GM19238 (cell line): ENCODE data around the gene AUTS2.

ENCODE experiments used
- DNase-seq: peaks from one replicate; pipeline ENCODE4 v3.0.0; 2011; ENCODE audit warnings: low spot score; ENCODE audit not compliant: insufficient read length

AUTS2 gene

GRCh38 chr7:70698219-70698832, 1100.1 kb downstream of the AUTS2 start:
- DNase-seq: peak; percentile 25

DNA sequence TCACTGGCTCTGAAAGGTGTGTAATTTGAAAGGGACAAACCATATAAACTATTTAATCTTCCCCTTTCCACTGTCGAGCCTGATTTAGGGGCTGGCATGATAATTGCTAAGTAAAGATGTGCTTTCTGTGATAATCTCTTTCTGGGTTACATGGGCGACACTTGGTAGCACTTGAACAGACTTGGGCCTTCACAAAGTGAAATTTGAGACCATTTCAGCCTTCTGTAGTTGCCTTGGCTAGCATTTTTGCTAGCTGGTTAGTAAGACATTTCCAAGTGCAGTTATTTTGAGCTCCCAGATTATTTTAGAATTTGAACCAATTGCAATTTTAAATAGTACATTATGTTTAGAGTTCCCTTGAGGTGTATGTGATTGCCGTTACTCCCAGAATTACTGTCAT, 1101.0 kb downstream of the AUTS2 start:
- DNase-seq: no peak

DNA sequence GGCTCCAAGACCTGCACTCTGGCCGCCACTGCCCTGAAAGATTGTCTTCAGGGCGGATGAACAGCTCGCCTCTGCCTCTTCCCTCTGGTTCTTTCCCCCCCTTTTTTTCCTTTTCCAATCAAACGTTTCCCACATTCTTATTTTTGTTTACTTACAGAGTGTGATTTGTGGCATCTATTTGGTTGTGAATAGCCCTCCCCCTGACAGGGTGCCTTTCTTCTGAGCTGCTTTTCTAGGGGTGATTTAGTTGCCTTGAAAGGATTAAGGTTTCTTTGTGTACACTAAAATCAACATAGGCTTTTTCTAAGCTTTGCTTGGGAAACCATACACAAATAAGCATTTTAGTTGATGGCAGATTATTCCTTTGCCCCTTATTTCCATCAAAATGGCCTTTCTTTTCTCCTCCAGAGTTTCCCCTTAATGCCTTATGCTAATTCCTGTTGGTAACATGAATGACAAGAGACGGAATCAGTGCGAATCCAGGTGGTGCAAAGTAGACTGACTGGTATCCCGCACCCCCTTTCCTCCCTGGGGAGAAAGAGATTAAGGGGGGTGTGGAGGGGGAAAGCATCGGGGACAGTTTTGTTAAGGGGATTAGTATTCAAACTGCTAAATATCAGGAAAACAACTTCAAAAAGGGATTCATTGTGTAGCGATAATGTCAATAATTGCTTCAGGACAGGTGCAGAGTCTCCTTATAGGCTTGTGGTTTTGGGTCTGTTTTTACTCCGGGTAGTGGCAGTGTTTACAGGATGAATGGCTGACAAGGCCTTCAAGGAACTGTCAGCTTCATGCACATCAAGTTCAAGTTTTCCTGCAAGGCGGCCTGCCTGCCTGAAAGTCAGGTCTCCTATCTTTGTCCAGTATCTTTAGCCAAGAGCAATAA, 1102.0 kb downstream of the AUTS2 start:
- DNase-seq: no peak

- no peak for DNase-seq
Observed at GRCh38 chr7:70700941-70701425, 1102.7 kb downstream of the AUTS2 start.

GRCh38 chr7:70701477-70701876, 1103.2 kb downstream of the AUTS2 start:
- DNase-seq: no peak

DNA sequence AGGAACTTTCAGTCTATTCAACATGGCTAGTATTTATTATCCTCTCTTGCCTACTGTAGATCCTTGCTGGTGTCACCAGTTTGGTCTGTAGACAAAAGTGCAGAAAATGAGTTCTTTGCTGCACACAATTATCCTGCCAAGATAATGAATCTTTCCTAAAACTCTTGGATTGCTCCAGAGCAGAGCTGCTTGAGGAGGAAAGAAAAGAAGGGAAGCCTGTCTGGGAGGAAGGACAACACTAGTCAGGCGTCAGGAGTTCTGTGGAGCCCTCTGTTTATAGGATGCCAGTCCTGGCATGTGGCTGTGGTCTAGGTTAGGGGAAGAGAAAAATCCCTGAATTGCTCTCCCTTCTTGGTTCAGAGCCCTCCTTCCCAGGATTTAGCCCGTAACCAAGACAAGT, 1103.7 kb downstream of the AUTS2 start:
- no peak for DNase-seq

- no peak for DNase-seq
Observed at GRCh38 chr7:70703785-70704184, 1105.5 kb downstream of the AUTS2 start.

DNA sequence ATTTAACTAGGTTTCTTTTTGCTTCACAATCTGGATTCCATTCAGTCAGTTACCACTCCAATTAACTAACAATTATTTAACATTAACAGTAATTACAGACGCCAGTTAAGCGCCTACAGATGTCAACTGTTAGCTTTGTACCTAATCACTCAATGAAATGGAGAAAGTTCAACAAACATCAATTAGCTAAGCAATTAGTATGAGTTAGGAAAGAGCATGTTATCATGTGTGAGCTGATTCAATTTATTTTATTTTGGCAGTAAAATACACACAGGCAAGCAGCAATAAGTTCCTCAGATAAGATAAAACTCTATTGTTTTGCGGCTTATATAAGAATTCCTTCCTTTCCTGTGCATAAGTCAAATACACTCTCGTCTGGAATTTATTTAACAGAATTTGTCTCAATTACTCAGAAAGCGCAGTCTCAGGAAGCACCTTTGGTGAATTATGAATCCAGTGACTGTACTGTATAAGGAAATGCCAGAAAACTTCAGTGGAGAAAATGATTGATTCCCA, 1106.6 kb downstream of the AUTS2 start:
- no peak for DNase-seq

GRCh38 chr7:70706204-70706603, 1107.9 kb downstream of the AUTS2 start:
- no peak for DNase-seq

- DNase-seq: no peak
Observed at GRCh38 chr7:70706698-70707097, 1108.4 kb downstream of the AUTS2 start.

DNA sequence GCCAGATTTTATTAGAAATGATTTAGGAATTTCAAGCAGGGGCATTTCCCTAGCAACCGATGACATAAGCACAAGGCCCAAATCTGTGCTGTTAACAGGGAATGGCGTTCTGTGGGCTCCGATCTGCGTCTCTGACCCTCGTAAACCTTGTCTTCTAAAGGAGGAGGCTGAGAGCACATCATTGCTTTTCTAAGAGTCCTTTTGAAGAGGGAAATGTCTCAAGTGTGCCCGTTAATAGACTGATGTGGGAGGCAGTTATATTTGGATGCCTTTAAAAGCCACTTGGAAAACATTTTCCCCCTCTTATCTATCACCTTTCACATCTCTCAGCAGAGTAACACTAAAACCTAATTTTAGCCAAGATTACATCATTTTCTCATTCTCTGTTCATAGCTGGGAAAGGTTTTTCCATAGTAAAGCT, 1109.6 kb downstream of the AUTS2 start:
- no peak for DNase-seq

GRCh38 chr7:70710011-70710480, 1111.8 kb downstream of the AUTS2 start:
- DNase-seq: no peak

- DNase-seq: no peak
Observed at GRCh38 chr7:70710651-70711050, 1112.4 kb downstream of the AUTS2 start.

DNA sequence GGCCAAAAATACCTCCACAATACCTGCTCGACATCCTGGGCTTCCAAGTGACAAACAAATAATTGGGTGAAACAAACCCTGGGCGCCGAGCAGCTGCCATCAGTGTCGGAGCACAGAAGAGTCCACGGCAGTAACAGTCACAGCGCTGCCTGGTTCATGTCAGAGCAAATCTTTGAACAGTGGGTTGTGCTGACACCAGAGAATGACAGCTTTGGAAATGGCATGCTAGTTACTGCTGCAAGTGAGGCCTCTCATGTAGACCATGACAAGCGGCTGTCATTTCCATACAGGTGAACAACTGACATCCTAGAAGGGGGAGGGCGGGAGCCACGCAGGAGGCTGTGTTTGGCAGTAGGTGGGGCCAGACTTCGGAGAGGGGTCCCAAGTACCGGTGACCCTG, 1113.2 kb downstream of the AUTS2 start:
- no peak for DNase-seq

GRCh38 chr7:70712942-70713341, 1114.7 kb downstream of the AUTS2 start:
- no peak for DNase-seq

DNA sequence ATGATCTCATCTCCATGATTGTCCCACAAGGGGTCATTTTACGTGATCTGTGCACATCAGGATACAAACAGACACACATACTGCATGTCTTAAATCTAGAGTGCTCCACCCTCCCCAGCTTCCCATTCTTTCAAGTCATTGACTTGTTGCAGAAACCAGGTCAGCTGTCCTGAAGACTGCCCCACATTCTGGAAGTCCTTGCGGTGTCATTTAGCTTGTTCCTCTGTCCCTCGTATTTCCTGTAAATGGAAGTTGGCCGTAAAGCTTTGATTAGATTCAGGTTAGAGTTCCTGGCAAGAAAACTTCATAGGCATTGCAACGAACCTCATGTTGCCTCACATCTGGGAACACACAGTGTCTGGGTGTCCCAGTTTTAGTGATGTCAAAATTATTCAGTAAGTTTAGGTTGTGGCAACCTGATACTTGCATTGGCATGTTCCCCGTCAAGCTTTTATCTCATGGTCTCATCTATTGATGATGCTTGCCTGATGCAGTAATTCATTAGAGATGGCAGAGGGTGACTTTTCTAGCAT, 1116.3 kb downstream of the AUTS2 start:
- no peak for DNase-seq

- no peak for DNase-seq
Observed at GRCh38 chr7:70717553-70718329, 1119.5 kb downstream of the AUTS2 start.

DNA sequence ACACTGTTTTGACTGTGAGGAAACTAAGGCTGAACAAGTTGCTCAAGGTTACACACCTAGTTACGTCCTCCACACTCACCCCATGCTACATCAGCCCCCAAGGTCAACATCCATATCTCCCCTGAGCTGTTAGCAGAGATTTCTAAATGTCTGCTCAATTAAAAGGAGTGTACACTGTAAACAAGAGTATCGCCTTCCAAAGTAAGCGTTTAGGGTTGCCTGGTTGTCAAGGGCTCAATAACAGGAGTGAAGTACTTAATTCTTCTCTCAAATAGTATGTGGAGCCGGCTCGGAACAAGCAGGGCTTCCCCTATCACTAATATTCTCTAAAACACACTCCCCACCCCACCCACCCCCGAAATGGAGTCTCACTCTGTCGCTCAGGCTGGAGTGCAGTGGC, 1120.8 kb downstream of the AUTS2 start:
- DNase-seq: no peak

- no peak for DNase-seq
Observed at GRCh38 chr7:70720191-70720873, 1122.1 kb downstream of the AUTS2 start.

DNA sequence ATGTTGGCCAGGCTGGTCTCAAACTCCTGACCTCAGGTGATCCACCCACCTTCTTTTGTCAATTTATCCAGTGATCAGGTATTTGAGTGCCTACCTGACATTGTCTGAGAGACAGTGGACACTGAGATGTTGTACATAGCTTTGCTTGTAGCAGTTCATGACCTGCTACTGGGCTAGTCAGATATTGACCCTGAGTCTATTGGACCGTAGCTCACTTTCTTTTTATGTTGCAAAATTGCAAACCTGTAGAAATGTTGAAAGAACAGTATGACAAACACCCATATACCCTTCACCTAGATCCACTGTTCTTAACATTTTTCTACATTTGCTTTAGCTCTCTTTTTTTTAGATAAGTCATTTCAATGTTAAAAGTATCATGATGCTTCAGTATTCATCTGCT, 1123.2 kb downstream of the AUTS2 start:
- no peak for DNase-seq

DNA sequence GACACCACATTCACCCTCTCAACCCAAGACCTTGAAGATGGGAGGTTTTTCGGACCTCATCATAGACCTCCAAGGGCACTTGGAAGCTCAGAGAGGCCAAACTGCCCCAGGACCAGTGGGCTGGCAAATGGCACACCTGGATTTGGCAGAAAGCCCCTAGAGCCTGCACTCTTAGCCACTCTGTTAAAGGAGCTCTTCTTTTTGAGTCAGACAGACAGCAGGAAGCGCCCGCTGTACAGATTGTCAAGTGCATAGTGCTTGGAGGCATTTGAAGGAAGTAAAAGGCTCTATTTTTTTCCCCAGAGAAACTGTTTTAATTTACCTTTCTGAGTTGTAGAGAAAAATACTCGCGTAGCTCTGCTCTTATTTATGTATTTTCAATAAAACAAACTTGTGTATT, 1125.1 kb downstream of the AUTS2 start:
- DNase-seq: no peak
